ENCODE measurements around the gene TRIP11.

TRIP11 gene

DNA sequence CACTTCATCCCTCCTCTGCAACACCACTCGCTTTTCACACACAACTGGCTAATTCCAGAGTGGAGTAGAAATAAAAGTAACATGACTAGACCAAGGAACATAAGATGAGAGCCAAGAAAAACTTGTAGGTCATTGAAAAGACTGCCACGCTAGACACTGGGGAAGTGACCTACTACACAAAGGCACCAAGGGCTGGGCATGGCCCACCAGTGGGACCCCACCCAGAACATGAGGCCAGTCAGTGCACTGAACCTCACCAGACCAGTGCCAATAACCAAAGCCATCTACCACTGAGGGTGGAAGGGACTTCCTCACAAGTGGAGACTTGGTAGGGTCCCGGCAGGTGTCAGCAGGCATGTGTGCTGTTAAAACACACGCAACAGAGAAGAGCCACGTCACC lies 112.1 kb downstream of the TRIP11 start:
- no peak overlapping the region for H3K4me3 ChIP-seq (ENCODE audit: low read length)
- no peaks in the 10 kb centered on the region for H3K9me3 ChIP-seq (replicated peaks; ENCODE audit: low read length)
- peaks cover 53% of the 10 kb centered on the region for H3K4me1 ChIP-seq (ENCODE audit: control insufficient read depth, insufficient read depth, low read length)
- H3K4me2 ChIP-seq (ENCODE audit: low read length) = peak overlapping the region; percentile 31
- no peaks in the 10 kb centered on the region for H3K27me3 ChIP-seq (ENCODE audit: control insufficient read depth, insufficient read depth, low read length)
- H3K9ac ChIP-seq (ENCODE audit: low read depth, low read length) = no peak overlapping the region
- H3K36me3 ChIP-seq (ENCODE audit: insufficient read depth, low read length) = peaks cover 28% of the 10 kb centered on the region

GRCh38 chr14:91927191-91927590 lies 112.7 kb downstream of the TRIP11 start:
- Histone ChIP-seq H3K4me1 (ENCODE audit: control insufficient read depth, insufficient read depth, low read length) (peaks cover 53% of the 10 kb centered on the region), H3K9me3 (replicated peaks; ENCODE audit: low read length) (no peaks in the 10 kb centered on the region), H3K4me2 (ENCODE audit: low read length) (peak overlapping the region; percentile 31)

DNA sequence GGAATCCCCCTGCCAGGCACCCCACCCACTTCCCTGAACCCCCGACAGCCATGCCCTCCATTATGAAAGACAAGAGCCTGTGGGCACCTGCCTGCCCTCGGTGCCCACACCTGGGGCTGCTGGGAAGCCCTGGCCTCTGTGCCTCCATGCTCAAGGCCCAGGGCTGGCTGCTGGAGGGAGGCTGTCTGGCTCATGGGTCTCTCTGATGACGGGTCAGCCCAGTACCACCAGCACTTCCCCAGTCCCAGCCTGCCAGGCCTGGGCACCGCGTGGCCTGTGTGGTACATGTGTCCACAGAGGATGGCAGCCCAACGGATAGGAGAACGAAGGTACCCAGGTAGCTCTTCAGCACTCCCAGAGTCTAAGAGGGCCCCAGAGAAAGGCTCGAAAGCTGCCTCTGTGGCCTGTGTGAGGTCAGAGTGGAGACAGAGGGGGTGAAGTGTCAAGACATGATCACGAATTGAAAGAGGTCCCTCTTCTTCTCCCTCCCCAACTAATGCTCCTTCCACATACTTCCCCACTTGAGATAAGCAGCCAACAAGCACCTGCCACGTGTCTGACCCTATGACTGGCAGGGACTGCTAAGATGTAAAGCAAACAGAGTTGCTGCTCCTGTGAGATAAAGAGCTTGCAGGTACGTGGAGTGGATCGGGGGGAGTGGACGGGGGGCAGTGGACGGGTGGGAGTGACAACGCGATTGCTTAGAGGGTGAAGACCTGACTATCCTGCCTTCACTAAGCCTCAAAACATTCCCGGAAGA lies 113.5 kb downstream of the TRIP11 start:
- Histone ChIP-seq H3K4me3 (ENCODE audit: low read length) (no peak overlapping the region), H3K36me3 (ENCODE audit: insufficient read depth, low read length) (peaks cover 28% of the 10 kb centered on the region), H3K4me2 (ENCODE audit: low read length) (no peak overlapping the region), H3K4me1 (ENCODE audit: control insufficient read depth, insufficient read depth, low read length) (peaks cover 53% of the 10 kb centered on the region), H3K9me3 (replicated peaks; ENCODE audit: low read length) (no peaks in the 10 kb centered on the region), H3K27me3 (ENCODE audit: control insufficient read depth, insufficient read depth, low read length) (no peaks in the 10 kb centered on the region), H3K9ac (ENCODE audit: low read depth, low read length) (no peak overlapping the region)

More at GRCh38 chr14:91927191-91927590, 112.7 kb downstream of the TRIP11 start:
- no peak overlapping the region for H3K4me3 ChIP-seq (ENCODE audit: low read length)
- no peak overlapping the region for H3K9ac ChIP-seq (ENCODE audit: low read depth, low read length)
- H3K36me3 ChIP-seq (ENCODE audit: insufficient read depth, low read length) = peaks cover 28% of the 10 kb centered on the region
- H3K27me3 ChIP-seq (ENCODE audit: control insufficient read depth, insufficient read depth, low read length) = no peaks in the 10 kb centered on the region

DNA sequence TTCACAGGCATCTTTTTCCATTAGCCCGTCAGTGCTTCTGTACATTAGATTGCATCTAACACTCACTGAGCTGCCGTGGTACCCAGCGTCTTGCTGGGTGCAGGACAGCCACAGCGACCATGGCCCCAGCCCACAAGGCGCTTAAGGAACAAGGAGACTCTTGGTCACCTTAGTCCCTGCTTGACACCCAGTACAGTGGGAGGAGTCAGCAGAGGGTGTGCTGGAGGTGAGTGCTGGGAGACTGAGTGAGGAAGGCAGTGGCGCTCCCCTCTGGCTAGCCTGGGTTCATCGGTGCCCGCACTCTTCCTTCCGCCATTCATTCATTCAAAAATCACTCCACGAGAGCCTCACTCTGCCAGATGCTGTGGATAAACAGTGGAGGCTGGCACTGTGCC lies 114.1 kb downstream of the TRIP11 start:
- Histone ChIP-seq H3K9me3 (replicated peaks; ENCODE audit: low read length) (no peaks in the 10 kb centered on the region), H3K4me1 (ENCODE audit: control insufficient read depth, insufficient read depth, low read length) (peaks cover 48% of the 10 kb centered on the region), H3K27me3 (ENCODE audit: control insufficient read depth, insufficient read depth, low read length) (no peaks in the 10 kb centered on the region), H3K4me2 (ENCODE audit: low read length) (no peak overlapping the region), H3K4me3 (ENCODE audit: low read length) (no peak overlapping the region), H3K36me3 (ENCODE audit: insufficient read depth, low read length) (peaks cover 31% of the 10 kb centered on the region), H3K9ac (ENCODE audit: low read depth, low read length) (no peak overlapping the region)

DNA sequence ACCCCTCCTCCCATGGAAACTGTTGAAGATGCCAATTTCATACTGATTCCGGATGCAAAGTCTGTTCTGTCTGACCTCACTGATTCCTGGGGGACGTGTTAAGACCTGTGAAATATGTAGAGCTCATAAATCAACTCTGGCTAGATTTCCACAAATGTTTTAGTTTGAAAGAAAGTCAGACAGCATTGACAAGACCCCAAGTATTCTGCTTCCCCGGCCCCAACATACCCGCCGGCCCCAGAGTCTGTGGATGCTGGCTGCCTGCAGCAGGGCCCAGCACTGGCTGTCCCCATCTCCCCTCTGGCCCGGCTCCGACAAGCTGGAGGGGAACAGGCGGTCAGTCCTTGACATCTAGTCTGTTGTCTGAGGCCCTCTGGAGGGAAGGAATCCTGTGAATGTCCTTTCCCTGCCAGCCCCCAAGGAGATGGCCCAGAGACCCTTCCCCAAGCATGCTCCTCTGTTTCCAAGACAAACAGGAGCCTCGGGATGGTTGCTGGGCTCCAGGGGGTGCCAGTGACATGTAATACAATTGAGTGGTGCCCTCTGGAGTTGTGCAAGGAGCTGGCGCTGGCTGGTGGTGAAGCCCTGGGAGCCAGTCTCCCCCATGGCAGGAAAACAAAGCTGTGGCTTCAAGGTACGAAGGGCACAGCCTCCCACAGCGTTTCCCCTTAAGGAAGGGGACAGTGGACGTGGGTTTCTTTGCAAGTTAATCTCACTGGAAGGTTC lies 114.7 kb downstream of the TRIP11 start:
- Histone ChIP-seq H3K27me3 (ENCODE audit: control insufficient read depth, insufficient read depth, low read length) (no peaks in the 10 kb centered on the region), H3K9ac (ENCODE audit: low read depth, low read length) (no peak overlapping the region), H3K4me3 (ENCODE audit: low read length) (no peak overlapping the region), H3K4me2 (ENCODE audit: low read length) (no peak overlapping the region), H3K4me1 (ENCODE audit: control insufficient read depth, insufficient read depth, low read length) (peaks cover 48% of the 10 kb centered on the region), H3K36me3 (ENCODE audit: insufficient read depth, low read length) (peaks cover 33% of the 10 kb centered on the region), H3K9me3 (replicated peaks; ENCODE audit: low read length) (no peaks in the 10 kb centered on the region)

- H3K9me3 ChIP-seq (replicated peaks; ENCODE audit: low read length) = no peaks in the 10 kb centered on the region
- no peak overlapping the region for H3K4me2 ChIP-seq (ENCODE audit: low read length)
- H3K9ac ChIP-seq (ENCODE audit: low read depth, low read length) = no peak overlapping the region
- H3K36me3 ChIP-seq (ENCODE audit: insufficient read depth, low read length) = peaks cover 19% of the 10 kb centered on the region
- no peak overlapping the region for H3K4me3 ChIP-seq (ENCODE audit: low read length)
- H3K27me3 ChIP-seq (ENCODE audit: control insufficient read depth, insufficient read depth, low read length) = no peaks in the 10 kb centered on the region
- H3K4me1 ChIP-seq (ENCODE audit: control insufficient read depth, insufficient read depth, low read length) = peaks cover 39% of the 10 kb centered on the region
These were observed 119.3 kb downstream of the TRIP11 start for GRCh38 chr14:91920526-91920925.

DNA sequence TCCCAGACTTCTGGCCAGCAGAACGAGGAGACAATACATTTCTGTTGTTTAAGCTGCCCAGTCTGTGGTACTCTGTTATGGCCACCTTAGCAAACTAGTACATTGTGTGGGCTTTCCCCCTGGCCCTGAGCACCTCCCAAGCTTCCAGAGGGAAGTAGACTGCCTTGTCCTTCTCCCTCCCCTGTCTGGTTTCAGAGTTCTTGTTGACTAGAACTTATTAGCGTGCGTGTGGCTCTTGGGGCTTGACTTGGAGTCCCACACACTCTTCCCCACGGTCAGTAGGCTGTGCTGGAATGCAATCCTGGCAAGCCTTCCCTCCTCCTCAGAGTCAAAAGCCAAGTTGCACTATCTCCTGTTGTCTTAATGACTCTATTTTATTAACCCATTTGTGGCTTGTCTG lies 120.0 kb downstream of the TRIP11 start:
- Histone ChIP-seq H3K9me3 (replicated peaks; ENCODE audit: low read length) (no peaks in the 10 kb centered on the region), H3K36me3 (ENCODE audit: insufficient read depth, low read length) (peaks cover 16% of the 10 kb centered on the region), H3K27me3 (ENCODE audit: control insufficient read depth, insufficient read depth, low read length) (no peaks in the 10 kb centered on the region), H3K4me2 (ENCODE audit: low read length) (peak overlapping the region; percentile 62), H3K4me1 (ENCODE audit: control insufficient read depth, insufficient read depth, low read length) (peaks cover 32% of the 10 kb centered on the region), H3K9ac (ENCODE audit: low read depth, low read length) (peak overlapping the region; percentile 42), H3K4me3 (ENCODE audit: low read length) (peak overlapping the region; percentile 23)

GRCh38 chr14:91918186-91918883 lies 121.5 kb downstream of the TRIP11 start:
- Histone ChIP-seq H3K9ac (ENCODE audit: low read depth, low read length) (no peak overlapping the region), H3K4me1 (ENCODE audit: control insufficient read depth, insufficient read depth, low read length) (peaks cover 28% of the 10 kb centered on the region), H3K4me3 (ENCODE audit: low read length) (no peak overlapping the region), H3K27me3 (ENCODE audit: control insufficient read depth, insufficient read depth, low read length) (no peaks in the 10 kb centered on the region), H3K4me2 (ENCODE audit: low read length) (no peak overlapping the region), H3K36me3 (ENCODE audit: insufficient read depth, low read length) (peaks cover 11% of the 10 kb centered on the region), H3K9me3 (replicated peaks; ENCODE audit: low read length) (no peaks in the 10 kb centered on the region)
